ENCODE measurements around the gene COX5B.

GRCh38 chr2:97678298-97678697, 32.4 kb downstream of the COX5B start:
- TF ChIP-seq, protein P1, sequence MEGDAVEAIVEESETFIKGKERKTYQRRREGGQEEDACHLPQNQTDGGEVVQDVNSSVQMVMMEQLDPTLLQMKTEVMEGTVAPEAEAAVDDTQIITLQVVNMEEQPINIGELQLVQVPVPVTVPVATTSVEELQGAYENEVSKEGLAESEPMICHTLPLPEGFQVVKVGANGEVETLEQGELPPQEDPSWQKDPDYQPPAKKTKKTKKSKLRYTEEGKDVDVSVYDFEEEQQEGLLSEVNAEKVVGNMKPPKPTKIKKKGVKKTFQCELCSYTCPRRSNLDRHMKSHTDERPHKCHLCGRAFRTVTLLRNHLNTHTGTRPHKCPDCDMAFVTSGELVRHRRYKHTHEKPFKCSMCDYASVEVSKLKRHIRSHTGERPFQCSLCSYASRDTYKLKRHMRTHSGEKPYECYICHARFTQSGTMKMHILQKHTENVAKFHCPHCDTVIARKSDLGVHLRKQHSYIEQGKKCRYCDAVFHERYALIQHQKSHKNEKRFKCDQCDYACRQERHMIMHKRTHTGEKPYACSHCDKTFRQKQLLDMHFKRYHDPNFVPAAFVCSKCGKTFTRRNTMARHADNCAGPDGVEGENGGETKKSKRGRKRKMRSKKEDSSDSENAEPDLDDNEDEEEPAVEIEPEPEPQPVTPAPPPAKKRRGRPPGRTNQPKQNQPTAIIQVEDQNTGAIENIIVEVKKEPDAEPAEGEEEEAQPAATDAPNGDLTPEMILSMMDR (IDR thresholded peaks at IDR 0.05): no peak
- no peak for TF ChIP-seq POLR2AphosphoS5 (IDR thresholded peaks at IDR 0.05)
